Osteoblast (primary cell): ENCODE measurements around the gene C2CD5. TPM values are rescaled to one million over a fixed set of nuclear protein-coding genes. Genes with fewer than 3 reads are reported as not detected.

Source experiments
- DNase-seq: peaks from one replicate; pipeline ENCODE4 v3.0.0; 2011; ENCODE audit warnings: low spot score, mixed read lengths; ENCODE audit not compliant: insufficient read length; ENCODE audit errors: missing footprints
- H2AFZ ChIP-seq: 2 replicates; pipeline ENCODE4 v1.6.0; 2011; ENCODE audit warnings: mild to moderate bottlenecking, low read length
- H3K27ac ChIP-seq: 2 replicates; pipeline ENCODE4 v1.5.1; 2011; ENCODE audit warnings: mild to moderate bottlenecking, low read depth, low read length, moderate library complexity
- H3K27me3 ChIP-seq: 2 replicates; pipeline ENCODE4 v1.6.0; 2012; ENCODE audit warnings: mild to moderate bottlenecking, control low read depth, inconsistent platforms, low read length, moderate library complexity; ENCODE audit not compliant: insufficient read depth
- H3K36me3 ChIP-seq: 2 replicates; pipeline ENCODE4 v1.5.1; 2011; ENCODE audit warnings: mild to moderate bottlenecking, low read length, control low read depth, moderate library complexity; ENCODE audit not compliant: insufficient read depth
- H3K4me1 ChIP-seq: 2 replicates; pipeline ENCODE4 v1.5.1; 2011; ENCODE audit warnings: mild to moderate bottlenecking, low read length, control low read depth, moderate library complexity; ENCODE audit not compliant: insufficient read depth
- H3K4me2 ChIP-seq: 2 replicates; pipeline ENCODE4 v1.6.0; 2011; ENCODE audit warnings: mild to moderate bottlenecking, low read length; ENCODE audit not compliant: insufficient read depth
- H3K4me3 ChIP-seq: fragments of 200-600 bp; sonication (generic); 3 replicates; pipeline ENCODE4 v1.5.1; 2012; ENCODE audit warnings: mild to moderate bottlenecking, low read length, inconsistent platforms; ENCODE audit not compliant: insufficient read depth
- H3K79me2 ChIP-seq: 2 replicates; pipeline ENCODE4 v1.6.0; 2012; ENCODE audit warnings: mild to moderate bottlenecking, low read length, control low read depth, inconsistent platforms; ENCODE audit not compliant: insufficient read depth
- H3K9me3 ChIP-seq: 2 replicates; pipeline ENCODE4 v1.5.1; 2011; ENCODE audit warnings: low read depth, low read length, control low read depth
- H4K20me1 ChIP-seq: 2 replicates; pipeline ENCODE4 v1.6.0; 2012; ENCODE audit warnings: mild to moderate bottlenecking, low read length, control low read depth; ENCODE audit not compliant: insufficient read depth
- total RNA-seq: library from RNA; depleted of rRNA; stranded (reverse); fragments of >200 nt; gene quantifications from 2 replicates; pipeline ENCODE4 v1.2.3, GENCODE V29; 2012
- TF ChIP-seq, protein P1 (sequence below): IDR thresholded peaks from 2 replicates; pipeline ENCODE4 v1.5.1; 2011; ENCODE audit warnings: mild to moderate bottlenecking, low read depth, low read length, moderate library complexity; ENCODE audit errors: extremely low read depth

The C2CD5 gene
- total RNA-seq, 1 donor, result 22.1 TPM

DNA sequence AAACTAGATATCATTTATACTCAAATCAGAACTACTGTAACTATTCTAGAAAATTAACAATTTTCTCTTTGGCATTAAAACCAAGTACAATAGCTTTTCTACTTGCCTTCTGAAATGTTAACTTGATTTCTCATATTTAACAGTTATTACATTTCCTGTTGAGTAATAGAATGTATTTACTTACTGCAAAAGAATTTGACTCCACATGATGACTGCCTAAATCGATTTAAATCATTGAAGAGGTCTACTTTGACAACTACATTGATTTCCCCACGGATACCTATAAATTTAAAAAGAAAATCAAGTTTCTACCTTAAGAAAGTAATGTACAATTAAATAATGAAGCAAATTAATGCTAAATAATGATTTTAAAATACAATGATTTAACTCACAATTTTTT, 18.9 kb downstream of the C2CD5 start:
- H3K4me3 ChIP-seq, result no peak overlapping the region
- TF ChIP-seq, protein P1, sequence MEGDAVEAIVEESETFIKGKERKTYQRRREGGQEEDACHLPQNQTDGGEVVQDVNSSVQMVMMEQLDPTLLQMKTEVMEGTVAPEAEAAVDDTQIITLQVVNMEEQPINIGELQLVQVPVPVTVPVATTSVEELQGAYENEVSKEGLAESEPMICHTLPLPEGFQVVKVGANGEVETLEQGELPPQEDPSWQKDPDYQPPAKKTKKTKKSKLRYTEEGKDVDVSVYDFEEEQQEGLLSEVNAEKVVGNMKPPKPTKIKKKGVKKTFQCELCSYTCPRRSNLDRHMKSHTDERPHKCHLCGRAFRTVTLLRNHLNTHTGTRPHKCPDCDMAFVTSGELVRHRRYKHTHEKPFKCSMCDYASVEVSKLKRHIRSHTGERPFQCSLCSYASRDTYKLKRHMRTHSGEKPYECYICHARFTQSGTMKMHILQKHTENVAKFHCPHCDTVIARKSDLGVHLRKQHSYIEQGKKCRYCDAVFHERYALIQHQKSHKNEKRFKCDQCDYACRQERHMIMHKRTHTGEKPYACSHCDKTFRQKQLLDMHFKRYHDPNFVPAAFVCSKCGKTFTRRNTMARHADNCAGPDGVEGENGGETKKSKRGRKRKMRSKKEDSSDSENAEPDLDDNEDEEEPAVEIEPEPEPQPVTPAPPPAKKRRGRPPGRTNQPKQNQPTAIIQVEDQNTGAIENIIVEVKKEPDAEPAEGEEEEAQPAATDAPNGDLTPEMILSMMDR, result no peak
- H3K36me3 ChIP-seq, result peaks cover 12% of the 10 kb centered on the region
- peak overlapping the region; percentile 18 for H3K4me2 ChIP-seq
- no peaks in the 10 kb centered on the region for H4K20me1 ChIP-seq
- H3K9me3 ChIP-seq, result no peaks in the 10 kb centered on the region
- no peaks in the 10 kb centered on the region for H3K79me2 ChIP-seq
- no peaks in the 10 kb centered on the region for H3K27me3 ChIP-seq
- peaks cover 48% of the 10 kb centered on the region for H3K4me1 ChIP-seq
- H3K27ac ChIP-seq, result no peak overlapping the region
- H2AFZ ChIP-seq, result no peak overlapping the region
- no peak for DNase-seq

DNA sequence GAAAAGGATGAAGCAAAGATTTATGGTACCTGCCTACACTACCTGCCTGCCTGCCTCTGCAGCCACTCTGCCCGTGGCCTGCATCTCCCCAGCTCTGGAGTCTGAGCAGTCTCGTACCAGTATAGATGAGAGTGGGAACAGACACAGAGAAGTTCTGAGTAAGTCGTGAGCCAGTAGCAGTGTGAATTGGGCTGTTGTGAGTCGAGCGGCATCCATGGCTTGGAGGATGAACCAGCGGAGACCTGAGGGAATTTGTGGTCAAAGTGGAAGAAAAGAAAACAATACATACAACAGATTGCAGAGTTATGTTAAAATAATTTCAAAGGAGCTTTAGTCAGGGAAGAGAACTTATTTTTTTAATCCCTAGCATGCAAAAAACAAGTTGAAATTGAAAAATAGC, 25.3 kb downstream of the C2CD5 start:
- no peaks in the 10 kb centered on the region for H4K20me1 ChIP-seq

DNA sequence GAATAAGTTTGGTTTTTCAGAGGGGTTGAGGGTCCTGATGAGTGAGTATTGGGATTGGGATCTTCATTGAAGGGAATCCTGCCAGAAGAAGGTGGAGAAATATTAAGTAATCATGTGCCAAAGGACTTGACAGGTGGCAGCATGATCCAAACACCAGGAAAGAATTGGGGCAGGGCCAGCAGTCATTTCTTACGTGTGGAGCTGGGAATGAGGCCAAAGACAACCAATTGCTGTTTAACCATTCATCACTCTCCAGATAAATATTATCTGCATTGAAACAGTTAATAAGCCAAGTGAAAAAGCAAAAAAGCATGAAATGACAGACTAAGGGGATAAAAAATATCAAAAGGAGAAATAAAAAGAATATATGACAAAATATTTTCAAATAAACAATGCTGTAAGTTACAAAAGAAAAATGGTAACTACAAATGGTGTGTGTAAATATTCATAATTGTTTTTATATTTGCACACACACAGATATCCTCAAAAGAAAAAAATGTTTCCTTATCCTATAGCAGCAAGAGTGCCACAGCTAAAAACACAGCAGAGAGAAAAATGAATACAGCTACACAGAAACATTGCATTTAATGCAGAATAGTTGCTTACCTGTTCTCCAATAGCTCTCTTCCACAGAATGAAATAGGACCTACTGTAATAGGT, 26.2 kb downstream of the C2CD5 start:
- Histone ChIP-seq H3K9me3 (no peaks in the 10 kb centered on the region), H3K79me2 (no peaks in the 10 kb centered on the region), H3K4me3 (no peak overlapping the region), H3K4me2 (no peak overlapping the region), H4K20me1 (no peaks in the 10 kb centered on the region), H3K27ac (no peak overlapping the region), H2AFZ (no peak overlapping the region), H3K36me3 (peaks cover 12% of the 10 kb centered on the region), H3K27me3 (no peaks in the 10 kb centered on the region), H3K4me1 (peaks cover 36% of the 10 kb centered on the region)
- TF ChIP-seq, protein P1, result no peak
- no peak for DNase-seq

More for the DNA sequence above, 25.3 kb downstream of the C2CD5 start:
- TF ChIP-seq, protein P1, result no peak
- no peak for DNase-seq
- Histone ChIP-seq H3K27ac (peak overlapping the region; percentile 65), H2AFZ (peak overlapping the region; percentile 65), H3K79me2 (no peaks in the 10 kb centered on the region), H3K36me3 (peaks cover 14% of the 10 kb centered on the region), H3K4me1 (peaks cover 36% of the 10 kb centered on the region), H3K4me3 (no peak overlapping the region), H3K4me2 (peak overlapping the region; percentile 54), H3K9me3 (no peaks in the 10 kb centered on the region), H3K27me3 (no peaks in the 10 kb centered on the region)

DNA sequence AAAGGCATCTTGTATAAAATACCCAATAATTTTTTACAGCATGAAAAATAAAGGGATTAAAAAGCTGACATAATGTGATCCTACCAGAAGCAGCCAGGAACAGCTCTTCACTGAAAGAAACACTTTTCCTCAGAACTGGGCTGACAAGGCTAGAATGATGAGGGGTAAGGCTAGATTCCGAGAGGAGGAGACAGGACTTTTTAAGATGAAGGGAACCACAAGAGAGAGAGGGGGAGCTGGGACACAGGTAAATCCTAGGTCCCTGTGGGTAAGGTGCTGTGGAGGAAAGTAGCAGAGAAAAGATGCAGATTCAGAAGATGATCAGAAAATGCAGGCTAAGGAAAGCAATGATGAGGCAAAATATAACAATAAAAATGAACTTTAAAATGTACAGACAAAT, 29.5 kb downstream of the C2CD5 start:
- no peaks in the 10 kb centered on the region for H4K20me1 ChIP-seq
- no peaks in the 10 kb centered on the region for H3K79me2 ChIP-seq
- TF ChIP-seq, protein P1, result no peak
- DNase-seq, result no peak
- H2AFZ ChIP-seq, result no peak overlapping the region
- H3K4me3 ChIP-seq, result no peak overlapping the region
- H3K9me3 ChIP-seq, result no peaks in the 10 kb centered on the region
- H3K27ac ChIP-seq, result no peak overlapping the region
- peaks cover 18% of the 10 kb centered on the region for H3K4me1 ChIP-seq
- H3K4me2 ChIP-seq, result no peak overlapping the region
- peaks cover 5% of the 10 kb centered on the region for H3K36me3 ChIP-seq
- H3K27me3 ChIP-seq, result no peaks in the 10 kb centered on the region
